Ramos (cell line): Measurements from ENCODE around the gene C16orf78.
"Not testable (repeated sequence)": the region's sequence is repeated elsewhere in the genome, so short reads cannot be mapped to it uniquely, and the experiment has no call there.

Experiments used
- in situ Hi-C: fragments of 300-500 bp; cut with MboI; formaldehyde crosslinking; loops from one replicate; pipeline ENCODE4 v1.14.3; 2022; ENCODE audit warnings: low sequenced_read_pairs; ENCODE audit not compliant: unreplicated experiment

Gene C16orf78

DNA sequence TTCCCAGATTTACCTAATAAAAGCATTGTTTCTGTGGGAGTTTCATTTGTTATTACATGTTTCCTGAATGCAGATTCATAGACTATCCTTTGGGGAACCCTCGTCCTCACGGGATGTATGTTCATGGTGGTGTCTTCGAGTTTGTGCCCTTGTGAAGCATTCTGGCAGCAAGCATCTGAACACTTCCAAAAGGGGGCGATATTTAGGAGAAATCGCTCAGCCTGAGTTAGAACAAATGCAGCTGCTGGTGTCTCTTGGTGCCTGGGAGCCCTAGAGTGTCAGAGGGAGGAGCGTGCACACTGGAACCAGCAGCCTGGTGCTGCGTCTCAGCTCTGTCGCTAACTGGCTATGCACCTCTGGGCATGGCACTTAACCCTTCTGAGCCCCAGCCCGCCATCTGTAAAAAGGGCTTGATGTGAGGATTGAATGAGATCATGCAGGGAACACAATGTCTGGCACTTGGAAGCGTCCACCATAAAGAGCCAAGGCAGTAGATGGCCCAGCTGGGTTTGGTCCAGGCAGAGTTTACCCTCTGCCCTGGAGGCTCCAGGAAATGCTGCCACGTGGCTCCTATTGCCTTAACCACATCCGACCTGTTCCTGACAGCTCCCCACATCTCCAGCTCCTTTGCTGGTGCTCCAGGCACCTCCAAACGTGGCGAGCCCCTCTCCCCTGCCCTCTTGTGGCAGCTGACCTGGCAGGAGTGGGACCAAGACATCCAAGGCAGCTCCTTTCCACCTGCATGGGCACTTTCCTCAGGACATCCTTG lies 25.0 kb upstream of the C16orf78 start:
- in situ Hi-C loops, result no loop called here

GRCh38 chr16:49349446-49350168 lies 24.0 kb upstream of the C16orf78 start:
- in situ Hi-C loops, result no loop called here

GRCh38 chr16:49350265-49351095 lies 23.1 kb upstream of the C16orf78 start:
- in situ Hi-C loops, result no loop called here

DNA sequence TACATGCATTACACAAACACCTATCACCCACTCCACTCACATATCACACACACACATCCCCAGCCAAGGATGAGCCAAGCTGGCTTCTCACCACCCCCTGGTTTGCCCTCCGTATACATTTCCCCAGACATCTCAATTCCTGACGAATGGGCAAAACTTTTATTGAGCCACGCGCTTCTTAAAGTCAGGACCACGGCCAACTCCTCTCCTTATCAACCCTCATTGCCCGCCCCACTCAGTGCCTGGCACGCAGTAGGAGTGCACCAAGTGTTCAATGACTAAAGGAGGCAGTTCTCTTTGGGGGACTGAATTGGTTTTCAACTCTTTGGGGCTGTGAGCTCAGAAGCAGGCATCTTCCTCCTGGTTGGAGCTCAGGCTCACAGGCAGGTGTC lies 22.5 kb upstream of the C16orf78 start:
- in situ Hi-C loops, result no loop called here

DNA sequence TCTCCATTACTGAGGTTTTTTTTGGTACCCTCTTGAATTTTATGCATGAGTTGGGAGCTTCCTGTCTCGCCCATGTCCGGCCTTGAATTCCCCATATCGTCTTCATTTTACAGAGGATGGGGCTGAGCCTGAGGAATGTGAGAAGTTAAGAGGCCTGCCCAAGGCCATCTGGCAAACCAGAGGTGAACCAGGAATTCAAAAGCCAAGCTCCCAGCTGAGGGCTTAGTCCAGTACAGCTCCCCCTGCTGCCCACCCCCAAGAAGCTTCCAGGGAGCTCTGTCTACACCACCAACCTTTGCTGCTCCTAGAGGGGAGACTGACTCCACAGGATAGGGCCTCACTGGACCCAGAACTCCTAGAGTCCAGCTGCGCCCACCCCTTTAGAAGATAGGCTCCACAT lies 20.7 kb upstream of the C16orf78 start:
- in situ Hi-C loops, result no loop called here

- in situ Hi-C loops, result no loop called here
These were observed 19.9 kb upstream of the C16orf78 start for GRCh38 chr16:49353680-49354079.

- in situ Hi-C loops, result no loop called here
These were observed 19.5 kb upstream of the C16orf78 start for GRCh38 chr16:49354101-49354500.

GRCh38 chr16:49354991-49355390 lies 18.6 kb upstream of the C16orf78 start:
- in situ Hi-C loops, result no loop called here

DNA sequence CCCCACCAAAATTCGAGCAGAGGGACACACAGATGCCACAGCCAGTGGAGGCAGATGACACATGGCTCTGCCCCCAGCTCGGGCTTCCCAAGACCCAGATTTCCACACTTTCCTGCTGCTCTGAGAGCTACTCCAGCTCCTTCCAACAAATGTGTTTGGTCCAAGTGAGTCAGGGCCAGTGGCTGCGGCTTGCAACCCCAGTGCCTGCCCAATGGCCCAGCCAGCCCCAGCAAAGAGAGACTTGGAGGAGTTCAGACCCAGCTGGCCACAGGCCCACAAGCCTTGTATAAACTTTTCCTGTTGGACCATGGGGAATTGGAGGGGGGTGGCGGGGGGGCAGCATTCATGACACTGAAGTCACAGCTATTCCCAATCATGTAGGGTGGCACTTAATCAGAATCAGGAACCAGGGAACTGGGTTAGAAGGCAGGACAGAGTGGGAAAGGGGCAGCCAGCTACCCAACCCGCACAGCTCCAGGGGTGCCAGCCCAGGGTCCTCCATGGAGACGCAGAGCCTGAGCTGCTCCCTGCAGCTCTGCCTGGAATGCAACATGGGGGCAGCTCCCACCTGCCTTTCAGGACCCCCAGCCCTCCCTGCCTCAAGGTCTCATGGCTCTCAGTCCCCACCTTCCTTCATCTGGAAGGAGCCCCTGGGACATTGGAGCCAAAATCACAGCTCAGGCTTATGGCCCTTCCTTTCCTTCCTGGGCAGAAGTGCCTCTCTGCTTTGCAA lies 17.5 kb upstream of the C16orf78 start:
- in situ Hi-C loops, result no loop called here

DNA sequence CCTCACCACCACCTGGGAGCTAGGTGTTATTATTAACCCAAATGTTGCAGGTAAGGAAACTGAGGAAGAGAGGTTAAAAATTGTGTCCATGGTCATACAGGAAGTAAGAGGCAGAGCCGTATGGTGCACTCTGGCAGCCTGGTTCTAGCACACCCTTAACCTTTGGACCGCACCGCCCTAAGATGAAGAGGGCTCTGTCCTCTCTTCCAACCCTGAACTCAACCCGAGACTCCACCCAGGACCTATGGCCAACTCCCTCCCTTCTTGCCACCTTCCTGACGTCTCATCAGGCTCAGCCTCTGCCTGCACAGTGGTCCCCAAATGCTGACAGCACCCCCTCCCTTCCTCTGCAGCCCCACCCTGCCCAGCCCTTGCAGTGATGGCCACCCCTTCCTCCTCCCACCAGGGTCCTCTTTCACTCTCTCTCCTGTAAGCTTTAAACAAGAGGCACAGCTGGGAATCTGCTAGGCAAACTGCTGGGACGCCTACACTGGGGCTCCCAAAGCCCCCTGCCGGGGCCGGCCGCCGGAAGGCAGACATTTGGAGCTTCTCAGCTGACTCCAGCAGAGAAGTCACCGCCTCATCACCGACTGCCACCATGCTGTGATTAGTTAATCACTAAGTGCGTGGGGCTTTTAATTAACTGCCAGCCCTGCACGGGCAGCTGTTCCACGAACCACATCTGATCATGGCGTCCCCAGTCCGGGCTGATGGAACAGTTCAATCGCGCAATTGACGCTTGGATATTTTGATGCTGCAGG lies 16.7 kb upstream of the C16orf78 start:
- in situ Hi-C loops, result no loop called here

GRCh38 chr16:49359591-49359990 lies 14.0 kb upstream of the C16orf78 start:
- in situ Hi-C loops, result no loop called here

DNA sequence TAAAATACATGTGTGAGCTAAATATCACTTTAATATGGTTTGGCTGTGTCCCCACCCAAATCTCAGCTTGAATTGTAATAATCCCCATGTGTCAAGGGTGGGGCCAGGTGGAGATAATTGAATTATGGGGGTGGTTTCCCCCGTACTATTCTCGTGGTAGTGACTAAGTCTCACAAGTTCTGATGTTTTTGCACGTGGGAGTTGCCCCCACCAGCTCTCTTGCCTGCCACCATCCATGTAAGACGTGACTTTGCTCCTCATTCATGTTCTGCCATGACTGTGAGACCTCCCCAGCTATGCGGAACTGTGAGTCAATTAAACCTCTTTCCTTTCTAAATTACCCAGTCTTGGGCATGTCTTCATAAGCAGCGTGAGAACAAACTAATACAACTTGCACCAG lies 11.9 kb upstream of the C16orf78 start:
- in situ Hi-C loops, result not testable (repeated sequence)

- in situ Hi-C loops, result no loop called here
These were observed 11.4 kb upstream of the C16orf78 start for GRCh38 chr16:49362230-49362629.

- in situ Hi-C loops, result no loop called here
These were observed 7.7 kb upstream of the C16orf78 start for GRCh38 chr16:49365711-49366509.

GRCh38 chr16:49366669-49367068 lies 6.9 kb upstream of the C16orf78 start:
- in situ Hi-C loops, result no loop called here

- in situ Hi-C loops, result no loop called here
These were observed 3.7 kb upstream of the C16orf78 start for GRCh38 chr16:49369651-49370611.

- in situ Hi-C loops, result no loop called here
These were observed 2.6 kb downstream of the C16orf78 start for GRCh38 chr16:49376206-49376605.
